ENCODE data around the gene RBMS3. TPM values are rescaled to one million over a fixed set of nuclear protein-coding genes. Genes with fewer than 3 reads are reported as not detected.

The RBMS3 gene
- total RNA-seq, 1 experiment from 2014 or later: not detected

DNA sequence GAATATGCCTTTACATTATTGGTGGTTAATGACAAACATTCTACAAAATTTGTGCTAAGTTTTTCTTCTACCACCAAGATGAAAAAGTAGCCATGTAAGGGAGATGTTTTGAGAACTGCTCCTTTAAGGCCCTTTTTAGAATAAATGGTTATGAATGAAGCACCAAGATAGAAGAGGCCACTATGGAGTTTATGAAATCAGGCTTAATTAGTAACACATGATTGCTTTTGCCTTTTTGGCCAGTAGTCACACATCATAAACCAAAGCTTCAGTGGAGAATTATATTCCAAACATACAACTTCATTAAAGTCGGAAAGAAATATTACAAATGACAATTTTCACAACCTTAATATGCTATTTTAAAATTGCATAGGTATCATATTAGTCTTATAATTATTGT is 331.7 kb downstream of the RBMS3 start:
- DNase-seq (ENCODE audit: low spot score): no peak

DNA sequence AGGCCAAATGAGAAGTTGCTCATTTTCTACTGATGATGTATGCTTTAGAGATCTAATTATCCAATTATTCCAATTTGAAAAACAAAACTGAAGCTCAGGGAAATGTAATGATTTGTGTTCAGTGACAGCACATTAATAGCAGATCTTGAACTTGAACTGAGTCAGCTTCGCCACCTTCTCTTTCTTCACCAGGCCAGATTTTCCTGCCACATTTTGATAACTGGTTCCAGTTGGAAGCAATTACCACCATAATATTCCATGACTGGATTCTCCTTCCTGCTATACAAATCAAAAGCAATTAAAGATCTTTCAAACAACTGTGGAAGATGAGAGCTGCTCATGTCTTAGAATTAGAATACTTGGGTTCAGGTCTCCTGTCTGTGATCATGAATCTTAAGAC is 334.1 kb downstream of the RBMS3 start:
- DNase-seq (ENCODE audit: low spot score): no peak

DNA sequence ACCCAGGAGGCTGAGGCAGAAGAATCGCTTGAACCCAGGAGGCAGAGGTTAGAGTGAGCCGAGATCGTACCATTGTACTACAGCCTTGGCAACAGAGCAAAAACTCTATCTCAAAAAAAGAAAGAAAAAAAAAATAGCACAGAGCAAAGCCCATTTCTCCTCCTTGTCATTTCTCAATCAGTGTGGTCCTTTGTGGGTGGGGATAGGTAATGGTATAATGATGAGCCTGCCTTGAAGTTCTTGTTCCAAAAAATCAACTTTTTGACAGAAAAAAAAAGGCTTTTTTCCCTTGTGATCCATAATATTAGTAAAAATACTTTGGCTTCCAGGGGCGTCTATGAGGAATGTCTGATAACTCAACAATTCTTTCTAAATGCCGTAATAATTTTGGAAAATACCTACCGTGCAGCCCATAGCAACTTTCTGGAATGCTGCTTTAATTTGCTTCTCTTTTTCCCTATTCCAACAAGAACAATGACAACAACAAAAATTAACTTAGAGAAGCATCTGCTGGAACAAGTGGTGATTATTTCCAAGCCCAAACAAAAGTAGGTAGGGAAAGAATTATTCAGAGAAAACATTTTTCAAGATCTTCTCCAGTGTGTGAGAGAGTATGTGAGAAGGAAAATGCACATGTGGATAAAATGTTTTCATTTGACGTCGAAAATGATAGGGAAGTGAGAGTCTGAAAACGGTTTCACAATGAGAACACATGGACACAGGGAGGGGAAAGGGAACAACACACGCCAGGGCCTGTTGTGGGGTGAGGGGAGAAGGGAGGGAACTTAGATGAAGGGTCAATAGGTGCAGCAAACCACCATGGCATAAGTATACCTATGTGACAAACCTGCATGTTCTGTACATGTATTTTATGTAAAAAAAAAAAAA is 337.8 kb downstream of the RBMS3 start:
- no peak for DNase-seq (ENCODE audit: low spot score)

DNA sequence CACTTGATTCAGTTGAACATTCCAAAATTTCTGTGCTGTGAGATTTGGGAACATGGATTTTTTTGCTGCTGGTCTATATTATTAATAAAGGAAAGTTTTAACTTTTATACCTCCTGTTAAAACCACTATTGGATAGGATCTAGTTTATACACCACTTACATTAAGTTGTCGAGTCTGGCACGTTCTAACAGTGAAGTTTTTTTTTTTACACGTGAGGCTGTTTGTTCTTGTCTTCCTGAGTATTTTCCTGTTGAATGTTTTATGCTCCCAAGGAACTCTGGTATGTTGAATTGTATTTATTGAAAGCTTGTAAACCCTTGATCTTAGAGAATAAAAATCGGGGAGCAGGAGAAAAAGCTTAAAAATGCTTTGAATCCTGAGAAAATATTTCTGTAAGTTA is 338.8 kb downstream of the RBMS3 start:
- DNase-seq (ENCODE audit: low spot score): no peak

DNA sequence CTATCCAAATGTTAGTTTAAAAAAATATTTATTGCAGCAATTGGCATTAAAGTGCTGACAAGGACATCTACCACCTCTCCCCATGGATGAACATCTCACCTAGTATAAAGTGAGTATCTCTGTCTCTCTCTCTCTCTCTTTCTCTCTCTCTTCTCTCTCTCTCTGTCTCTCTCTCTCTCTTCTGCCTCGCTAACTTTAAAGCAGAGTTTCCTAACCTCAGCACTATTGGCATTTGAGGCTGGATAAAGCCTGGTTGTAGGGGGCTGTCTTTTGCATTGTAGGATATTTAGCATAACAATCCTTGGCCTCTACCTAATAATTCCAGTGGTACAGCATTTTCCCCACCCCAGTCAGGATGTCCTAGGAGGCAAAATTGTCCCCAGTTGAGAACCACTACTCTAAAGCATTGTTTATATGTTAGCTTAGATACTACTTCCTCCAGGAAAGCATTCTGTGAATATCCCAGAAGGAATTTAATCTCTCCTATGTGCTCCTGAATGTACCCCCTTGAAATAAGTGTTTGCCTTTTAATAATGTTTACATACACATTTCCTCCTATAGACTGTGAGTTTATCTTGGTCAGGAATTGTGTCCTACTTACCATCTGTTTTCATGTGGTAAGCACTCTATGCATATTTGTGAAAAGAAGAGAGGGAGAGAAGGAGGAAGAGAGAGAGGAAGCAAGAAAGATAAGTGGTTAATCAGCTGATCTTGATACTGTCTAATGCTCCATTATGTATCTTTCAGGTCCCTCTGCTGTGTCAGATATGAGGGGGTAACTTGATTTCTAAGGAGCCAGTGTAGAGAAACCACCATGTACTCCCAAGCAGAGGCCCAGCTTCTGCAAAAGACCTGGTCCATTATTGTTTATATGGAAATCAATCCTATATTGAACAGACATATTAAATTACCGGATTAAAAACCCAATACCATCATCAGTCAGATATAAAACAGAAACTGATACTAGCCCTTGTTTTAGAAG is 346.6 kb downstream of the RBMS3 start:
- DNase-seq (ENCODE audit: low spot score): no peak

DNA sequence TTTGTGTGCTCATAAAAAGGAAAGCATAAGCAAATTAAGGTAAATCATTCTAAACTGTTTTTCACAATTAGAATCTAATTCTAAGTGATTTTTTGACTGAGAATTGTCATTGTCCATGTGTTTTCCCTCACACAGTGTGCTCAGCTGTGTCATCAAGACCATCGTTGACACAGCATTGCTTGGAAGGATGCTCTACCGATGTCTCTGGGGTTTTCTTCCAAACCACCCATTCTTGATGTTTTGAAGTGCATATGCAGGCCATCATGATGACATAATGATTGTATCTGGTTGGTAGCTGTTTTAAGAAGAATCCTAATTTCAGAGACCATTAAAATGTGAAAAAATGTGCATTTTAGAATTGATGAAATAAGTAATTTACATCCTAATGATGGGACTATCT is 347.9 kb downstream of the RBMS3 start:
- no peak for DNase-seq (ENCODE audit: low spot score)

DNA sequence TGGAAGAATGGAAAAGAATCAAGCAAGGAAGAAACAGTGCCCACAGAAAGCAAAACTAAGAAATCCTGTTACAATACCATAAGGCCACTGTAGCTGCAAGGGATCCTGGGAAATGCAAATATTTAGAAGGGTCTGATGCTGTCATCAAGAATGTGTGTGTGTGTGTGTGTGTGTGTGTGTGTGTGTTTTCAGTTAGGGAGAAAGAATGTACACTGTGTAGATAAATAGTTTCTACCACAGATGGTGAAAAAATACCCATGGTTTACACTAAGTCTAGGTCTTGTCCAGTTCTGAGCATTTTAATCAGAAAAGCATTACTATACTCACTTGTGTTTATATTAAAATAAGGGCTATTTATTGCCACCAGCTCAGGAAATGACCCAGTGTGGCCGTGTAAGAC is 355.0 kb downstream of the RBMS3 start:
- DNase-seq (ENCODE audit: low spot score): peak; percentile 2

DNA sequence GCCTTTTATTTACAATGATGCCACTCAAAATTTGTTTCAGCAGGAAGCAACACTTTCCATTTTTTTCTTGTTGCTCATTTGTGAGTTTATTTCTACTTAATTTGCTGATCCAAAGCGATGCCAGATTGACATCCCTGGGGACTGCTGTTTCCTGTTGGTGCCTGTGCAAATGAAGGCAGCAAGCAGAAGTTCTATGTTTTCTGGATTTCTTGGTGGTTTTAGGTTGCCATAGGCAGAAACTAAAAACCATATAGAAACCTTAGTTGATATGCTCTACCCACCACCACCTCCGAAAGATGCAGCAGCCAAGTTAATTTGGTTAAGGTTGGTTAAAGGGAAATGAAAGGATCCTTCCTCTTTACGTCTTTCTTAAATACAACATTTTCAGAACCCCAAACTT is 356.2 kb downstream of the RBMS3 start:
- no peak for DNase-seq (ENCODE audit: low spot score)

DNA sequence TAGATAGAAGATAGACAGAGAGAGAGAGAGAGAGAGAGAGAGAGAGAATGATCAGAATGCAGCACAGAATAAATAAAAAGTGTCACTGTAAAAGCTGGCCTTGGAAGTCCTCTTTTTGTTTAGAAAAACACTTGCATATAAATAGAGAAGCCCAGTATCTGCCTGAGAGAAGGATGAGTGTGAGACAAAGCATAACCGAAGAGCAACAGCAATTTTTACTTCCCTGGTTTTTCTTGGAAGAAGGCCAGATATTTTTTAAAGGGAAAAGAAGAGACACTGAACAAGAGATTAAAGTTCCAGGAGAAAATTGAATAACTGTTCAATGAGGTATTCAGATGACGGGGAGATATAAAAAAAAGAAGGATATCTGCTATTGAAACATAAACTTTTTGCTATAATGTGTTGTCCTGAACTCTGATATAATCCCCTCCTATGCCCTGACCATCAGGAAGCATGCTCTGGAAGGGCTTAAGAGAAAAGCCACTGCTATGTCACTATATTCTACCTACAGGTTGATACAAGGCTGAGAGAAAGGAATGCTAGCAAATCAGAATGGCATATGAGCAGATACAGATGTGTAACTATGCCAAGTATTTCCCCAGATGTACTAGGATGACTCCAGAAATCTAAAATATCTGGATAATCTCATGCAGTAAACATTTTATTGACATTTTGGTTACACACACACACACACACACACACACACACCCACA is 358.9 kb downstream of the RBMS3 start:
- DNase-seq (ENCODE audit: low spot score): no peak

DNA sequence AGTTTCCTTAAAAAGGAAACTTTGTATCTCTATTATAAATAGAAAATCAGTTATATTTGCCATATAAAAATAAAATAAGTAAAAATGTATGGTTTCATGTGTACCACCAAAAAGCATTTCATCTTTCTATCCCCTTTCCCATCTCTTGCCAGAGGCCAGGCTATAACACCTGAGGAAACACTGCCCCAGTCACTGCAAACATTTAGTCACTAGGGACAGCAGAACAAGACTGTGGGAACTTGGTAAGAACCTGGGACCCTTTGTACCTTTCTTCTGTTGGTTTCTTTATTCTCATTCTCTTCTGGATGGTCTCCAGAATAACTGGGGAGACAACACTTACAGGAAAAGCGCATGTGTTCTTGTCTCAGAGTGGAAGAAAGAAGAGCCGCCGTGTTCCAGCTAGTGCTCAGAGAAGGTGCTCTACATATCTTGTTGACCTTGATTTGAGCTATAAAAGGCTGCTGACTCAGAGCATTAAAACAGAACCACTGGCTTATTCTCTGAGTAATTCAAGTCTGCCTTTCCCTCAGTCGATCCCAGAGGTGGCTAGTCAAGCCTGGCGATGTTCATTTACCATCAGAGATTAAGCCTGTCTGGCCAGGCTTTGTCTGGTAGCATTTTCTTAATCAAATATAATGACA is 361.6 kb downstream of the RBMS3 start:
- no peak for DNase-seq (ENCODE audit: low spot score)

DNA sequence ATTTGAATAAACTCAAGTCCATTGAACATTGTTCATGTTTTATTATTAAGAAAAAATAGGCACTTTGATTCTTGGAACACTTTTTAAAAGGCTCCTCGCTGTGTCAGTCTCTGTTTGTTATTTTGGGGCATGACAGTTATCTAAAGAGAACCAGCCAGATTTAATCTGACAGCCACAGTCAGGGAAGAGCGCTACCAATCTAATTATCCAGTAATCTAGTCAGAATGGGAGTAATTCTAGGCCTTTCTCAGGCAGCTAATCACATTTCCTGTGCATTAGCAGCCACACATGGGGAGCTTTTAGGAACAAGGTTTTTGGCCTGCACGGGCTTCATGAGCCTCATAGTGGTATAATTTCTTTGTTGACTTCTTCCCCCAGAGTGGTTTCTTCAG is 362.2 kb downstream of the RBMS3 start:
- no peak for DNase-seq (ENCODE audit: low spot score)

DNA sequence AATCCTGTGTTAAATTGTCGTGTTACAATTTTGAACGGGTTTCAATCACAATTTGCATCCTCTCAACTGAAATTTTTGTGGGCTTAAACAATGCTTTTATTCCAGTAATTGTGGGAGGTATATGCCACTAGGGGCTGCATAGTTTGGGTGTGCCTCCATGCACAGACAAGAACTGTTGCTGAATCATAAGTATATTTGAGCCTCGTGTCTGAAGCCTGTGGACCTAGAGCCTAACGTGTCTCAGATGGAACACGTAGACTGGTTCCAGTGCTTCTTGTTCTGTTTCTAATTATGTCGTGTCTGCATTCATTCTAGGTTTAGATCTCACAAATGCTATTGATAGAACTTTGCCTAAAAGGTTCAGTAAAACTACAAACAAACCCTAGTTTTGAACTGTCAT is 363.4 kb downstream of the RBMS3 start:
- no peak for DNase-seq (ENCODE audit: low spot score)

DNA sequence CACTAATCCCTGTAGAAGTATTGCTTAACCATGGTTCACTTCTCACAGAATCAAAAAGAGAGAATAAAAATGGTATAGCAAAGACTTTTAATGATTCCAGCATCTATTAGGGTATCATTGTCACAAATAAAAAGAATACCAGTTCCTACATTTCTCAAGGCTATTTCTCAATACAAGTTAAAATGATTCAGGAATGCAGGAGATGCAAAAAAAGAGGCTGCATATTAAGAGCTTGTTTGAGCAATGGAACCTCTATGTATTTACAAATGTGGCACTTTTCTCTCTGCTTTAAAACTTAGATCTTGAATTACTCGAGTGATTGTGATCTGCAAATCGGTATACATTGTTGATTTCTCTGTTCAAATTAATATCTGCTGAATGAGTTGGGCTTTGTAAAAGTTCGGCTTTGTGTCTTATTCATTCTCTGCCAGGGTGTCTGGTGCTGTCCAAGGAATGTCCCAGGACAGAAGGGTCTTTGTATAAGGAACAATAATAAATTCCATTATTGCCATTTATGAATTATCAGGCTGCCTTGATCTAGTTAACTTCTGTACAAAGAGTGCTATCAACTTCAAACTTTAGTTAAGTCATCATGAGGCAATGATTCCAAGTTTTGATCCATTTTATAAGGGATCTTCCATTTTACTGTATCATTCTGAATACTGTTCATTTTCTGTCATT is 364.2 kb downstream of the RBMS3 start:
- no peak for DNase-seq (ENCODE audit: low spot score)

DNA sequence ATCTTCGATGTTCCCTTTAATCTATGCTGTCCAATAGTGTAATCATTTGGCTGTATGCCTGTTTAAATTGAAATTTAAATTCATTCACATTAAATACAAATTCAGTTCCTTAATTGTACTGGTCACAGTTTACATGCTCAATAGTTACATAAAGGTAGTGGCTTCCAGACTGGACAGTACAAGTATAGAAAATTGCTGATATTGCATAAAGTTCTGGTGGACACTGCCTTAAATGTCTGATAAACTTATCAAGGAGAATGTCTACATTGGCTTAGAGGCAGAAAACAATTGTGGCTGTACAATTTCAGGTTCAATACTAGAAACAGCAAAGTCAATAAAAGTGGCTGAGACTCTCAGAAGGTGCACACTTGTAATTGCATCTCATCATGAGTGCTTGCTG is 365.2 kb downstream of the RBMS3 start:
- DNase-seq (ENCODE audit: low spot score): no peak

DNA sequence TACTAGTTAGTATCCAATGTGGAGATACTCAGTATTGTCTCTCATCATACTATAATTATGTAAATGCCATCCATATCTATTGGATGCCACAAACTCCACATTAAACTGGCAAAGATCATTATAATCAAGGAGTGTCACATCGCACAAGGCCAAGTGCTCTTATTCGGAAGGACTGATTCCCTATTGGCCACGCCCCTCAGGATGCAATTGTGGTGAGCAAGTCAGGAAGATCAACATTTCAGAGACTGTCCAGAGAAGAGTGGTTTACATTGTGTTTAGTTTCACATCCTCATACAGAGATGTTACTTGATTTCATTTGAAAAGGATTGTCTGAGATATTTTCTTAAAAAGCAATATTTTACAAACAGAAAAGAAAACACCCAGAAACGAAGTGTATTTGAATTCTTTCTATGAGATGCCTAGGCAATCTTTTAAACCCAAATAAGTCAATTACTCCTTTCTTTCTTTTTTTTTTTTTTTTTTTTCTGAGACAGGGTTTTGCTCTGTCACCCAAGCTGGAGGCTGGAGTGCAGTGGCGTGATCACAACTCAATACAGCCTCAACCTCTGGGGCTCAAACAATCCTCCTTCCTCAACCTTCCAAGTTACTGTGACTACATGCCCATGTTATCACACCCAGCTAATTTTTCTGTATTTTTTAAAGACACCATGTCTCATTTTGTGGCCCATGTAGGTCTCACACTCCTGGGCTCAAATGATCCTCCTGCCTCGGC is 369.1 kb downstream of the RBMS3 start:
- DNase-seq (ENCODE audit: low spot score): no peak

DNA sequence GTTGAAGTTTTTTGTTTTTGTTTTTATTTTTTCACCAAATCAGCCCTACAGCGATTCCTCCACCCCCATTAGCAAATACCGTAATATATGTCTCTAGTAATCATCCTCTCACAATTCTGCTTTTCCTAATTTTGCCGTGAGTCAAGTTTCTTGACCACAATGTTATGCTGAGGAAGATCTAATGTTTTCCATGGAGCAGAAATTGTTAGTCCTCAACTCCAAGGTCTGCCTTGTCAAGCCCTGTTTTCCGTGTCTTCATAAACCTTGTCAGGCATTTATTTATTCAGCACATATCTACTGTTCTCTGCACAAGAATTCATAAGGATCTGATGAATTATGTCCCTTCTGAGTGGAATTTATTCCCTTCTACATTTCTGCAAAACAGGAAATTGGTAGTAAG is 372.8 kb downstream of the RBMS3 start:
- DNase-seq (ENCODE audit: low spot score): no peak

DNA sequence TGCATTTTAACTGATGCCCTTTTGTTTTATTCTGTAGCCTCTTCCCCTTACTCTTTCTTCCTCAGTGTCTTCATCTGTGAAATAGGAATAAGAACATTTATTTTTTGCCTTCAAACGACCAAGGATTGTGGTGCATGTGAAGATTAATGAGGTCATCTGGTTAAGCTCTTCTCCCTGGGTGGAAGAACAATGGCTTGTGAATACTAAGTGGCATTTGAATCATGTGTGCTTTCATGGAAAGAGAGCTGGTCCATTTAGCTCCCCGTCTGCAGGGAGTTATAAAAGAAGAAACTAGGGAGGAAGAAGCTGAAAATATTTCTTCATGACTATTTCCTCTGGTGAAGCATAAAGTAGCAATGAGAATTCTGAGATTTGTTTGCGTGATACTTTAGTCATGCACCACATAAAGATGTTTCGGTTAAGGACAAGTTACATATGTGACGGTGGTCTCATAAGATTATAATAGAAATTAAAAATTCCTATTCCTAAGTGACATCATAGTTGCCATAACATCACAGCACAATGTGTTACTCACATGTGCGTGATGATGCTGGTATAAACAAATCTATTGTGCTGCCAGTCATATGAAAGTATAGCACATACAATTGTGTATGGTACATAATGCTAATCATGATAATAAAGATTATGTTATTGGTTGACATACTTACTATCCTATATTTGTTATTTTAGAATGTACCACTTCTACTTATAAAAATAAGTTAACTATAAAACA is 374.3 kb downstream of the RBMS3 start:
- no peak for DNase-seq (ENCODE audit: low spot score)

DNA sequence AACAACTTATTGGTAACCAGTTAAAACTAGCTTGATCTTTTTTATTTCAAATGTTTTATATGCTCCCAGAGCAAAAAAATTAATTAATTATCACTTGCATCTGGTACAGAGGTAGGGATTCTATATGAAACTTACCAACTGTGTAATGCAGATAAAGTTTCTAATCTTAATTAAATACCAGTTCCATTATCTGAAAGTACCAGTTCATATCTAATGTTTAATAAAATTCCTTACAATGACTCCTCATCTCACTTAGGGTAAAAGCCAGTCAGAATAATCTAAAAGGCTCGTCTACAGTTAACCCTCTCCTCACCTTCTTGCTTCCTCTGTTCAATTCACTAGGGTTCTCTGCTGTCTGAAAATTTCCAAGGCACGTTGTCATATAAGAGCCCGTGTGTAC is 384.8 kb downstream of the RBMS3 start:
- DNase-seq (ENCODE audit: low spot score): no peak

DNA sequence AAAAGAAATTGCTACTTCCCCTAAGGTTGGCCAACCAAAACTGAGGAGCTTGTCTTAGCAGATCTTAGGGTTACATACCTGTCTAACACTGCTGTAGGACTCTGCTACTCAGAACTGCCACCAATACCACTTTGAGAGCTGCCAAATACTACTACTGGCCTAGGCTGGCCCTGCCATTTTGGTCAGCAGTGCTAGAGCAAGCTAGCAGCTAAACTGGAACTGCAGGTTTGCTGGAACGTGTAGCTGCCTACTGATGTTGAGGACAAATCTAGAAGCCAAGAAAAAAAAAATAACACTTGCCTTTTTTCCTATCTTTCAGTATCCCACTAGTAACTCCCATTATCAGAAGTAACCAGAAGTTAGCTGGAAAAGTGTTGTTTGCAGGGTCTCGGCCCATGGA is 387.4 kb downstream of the RBMS3 start:
- DNase-seq (ENCODE audit: low spot score): no peak
